ENCODE measurements around the gene HPSE.
"Not testable (repeated sequence)": the region's sequence is repeated elsewhere in the genome, so short reads cannot be mapped to it uniquely, and the experiment has no call there.

HPSE gene

DNA sequence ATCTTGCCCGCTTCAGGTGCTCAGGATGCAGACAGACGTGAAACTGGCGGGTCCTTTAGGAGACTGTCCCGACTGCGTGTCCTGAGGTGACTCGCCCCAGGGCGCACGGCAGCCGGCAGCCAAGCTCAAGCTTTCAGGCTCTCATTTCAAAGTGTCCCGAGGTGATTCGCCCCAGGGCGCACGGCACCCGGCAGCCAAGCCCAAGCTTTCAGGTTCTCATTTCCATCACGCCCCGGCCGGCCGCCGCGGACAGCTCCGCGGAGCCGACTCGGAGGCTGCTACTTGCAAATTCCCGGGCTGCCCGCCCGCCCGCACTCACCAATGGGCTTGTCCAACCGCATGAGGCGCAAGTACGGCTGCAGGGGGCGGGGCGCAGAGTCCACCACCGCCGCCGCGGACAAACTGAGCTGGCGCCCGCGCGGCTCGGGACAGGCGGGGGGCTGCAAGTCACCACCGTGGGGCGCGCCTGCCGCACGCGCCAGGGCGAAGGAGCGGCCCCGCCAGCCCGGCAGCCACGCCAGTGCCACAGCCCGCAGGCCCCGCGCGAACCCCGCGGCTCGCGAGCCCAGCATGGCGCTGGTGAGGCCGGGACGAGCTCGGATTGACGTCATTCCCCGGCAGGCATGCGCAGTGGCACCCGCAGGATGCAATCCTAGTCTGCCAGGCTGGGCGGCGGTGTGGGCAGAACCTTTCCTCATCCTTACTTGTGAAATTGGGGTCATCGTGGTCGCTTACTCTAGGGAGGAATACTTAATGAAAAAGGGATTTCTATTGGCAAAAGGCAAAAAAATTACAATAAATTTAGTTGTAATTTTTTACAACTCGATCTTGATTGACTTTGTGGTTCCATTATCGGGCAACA lies 50.2 kb downstream of the HPSE start, which contains the start of gene COQ2:
Gene COQ2, minus strand, starts transcription at position 606 of the 862 bp plus-strand sequence. Its CDS starts 34 bp downstream, at position 572.
- peak; percentile 91 for FAIRE-seq
- DNase-seq (ENCODE audit: low spot score), result peak; percentile 96

DNA sequence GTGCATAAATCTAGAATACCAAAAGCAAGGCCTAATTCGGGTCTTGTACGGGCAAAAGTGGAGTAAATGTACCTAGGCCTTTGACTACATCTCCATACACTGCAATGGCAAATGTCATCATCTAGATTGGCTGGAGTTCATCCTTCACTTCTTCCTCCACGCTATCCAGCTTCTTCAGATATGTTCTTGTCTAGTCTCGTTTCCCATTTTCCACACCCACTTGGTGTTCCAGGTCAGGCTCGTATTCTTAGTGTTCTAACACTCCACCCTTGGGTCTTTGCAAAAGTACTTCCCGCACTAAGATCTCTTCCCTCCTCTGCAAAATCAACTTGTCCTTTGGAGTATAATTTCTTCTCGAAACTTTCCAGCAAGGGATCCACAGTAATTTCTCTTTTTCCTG lies 51.5 kb downstream of the HPSE start:
- FAIRE-seq, result no peak
- no peak for DNase-seq (ENCODE audit: low spot score)

DNA sequence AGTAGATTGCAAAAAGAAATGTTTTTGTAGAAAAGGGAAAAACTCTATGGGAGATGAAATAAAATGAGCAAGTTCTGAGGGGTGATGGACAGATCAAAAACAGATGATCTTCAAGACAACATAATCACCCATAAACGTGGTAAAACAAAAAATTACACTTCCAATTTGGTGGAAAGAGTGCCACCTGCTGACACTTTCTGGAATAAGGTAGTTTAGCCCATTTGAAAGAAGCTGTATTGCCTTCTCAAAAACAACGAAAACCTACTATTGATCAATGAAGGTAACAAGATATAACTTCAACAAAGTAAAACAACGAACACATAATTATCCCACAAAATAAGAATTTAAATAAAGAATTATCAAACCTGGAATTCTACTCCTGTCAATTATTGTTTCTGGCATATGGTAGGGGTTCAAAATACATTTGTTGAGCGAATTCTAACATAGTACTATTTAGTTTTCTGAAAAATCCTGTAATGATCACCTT lies 52.6 kb downstream of the HPSE start:
- no peak for FAIRE-seq
- DNase-seq (ENCODE audit: low spot score), result peak; percentile 29

DNA sequence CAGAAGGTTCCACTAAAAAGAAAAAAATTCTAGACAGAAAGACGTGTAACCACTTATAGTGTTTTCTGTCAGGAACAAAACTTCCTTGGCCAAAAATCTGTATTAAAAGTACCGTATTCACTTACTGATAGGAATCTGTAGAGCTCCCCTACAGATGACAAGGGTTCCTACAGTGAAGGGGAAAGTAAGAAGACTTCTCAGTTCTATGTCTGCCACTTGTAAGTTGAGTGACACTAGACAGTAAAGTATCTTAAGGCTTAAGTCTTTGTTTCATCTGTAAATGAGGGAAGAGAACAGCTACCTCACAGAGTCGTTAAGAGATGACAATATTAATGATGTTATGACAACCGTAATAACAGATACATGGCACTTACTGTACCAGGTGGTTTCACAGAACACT lies 53.3 kb downstream of the HPSE start:
- DNase-seq (ENCODE audit: low spot score), result no peak
- FAIRE-seq, result no peak

DNA sequence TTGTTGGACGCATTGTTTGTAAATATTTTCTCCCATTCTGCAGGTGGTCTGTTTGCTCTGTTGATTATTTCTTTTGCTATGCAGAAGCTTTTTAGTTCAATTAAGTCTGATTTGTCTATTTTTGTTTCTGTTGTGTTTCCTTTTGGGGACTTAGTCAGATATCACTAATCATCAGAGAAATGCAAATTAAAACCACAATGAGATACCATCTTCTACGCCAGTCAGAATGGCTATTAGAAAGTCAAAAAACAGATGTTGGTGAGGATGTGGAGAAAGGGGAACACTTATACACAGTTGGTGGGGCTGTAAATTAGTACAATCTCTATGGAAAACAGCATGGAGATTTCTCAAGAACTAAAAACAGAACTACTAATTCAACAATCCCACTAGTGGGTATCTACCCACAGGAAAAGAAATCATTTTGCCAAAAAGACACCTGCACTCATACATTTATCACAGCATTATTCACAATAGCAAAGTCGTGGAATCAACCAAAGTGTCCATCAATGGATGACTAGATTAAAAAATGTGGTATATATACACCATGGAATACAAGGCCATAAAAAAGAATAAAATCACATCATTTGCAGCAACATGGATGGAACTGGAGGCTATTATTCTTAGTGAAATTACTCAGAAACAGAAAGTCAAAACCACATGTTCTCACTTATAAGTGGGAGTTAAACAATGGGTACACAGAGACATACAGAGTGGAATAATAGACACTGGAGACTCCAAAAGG lies 58.2 kb downstream of the HPSE start:
- DNase-seq (ENCODE audit: low spot score), result no peak
- no peak for FAIRE-seq

DNA sequence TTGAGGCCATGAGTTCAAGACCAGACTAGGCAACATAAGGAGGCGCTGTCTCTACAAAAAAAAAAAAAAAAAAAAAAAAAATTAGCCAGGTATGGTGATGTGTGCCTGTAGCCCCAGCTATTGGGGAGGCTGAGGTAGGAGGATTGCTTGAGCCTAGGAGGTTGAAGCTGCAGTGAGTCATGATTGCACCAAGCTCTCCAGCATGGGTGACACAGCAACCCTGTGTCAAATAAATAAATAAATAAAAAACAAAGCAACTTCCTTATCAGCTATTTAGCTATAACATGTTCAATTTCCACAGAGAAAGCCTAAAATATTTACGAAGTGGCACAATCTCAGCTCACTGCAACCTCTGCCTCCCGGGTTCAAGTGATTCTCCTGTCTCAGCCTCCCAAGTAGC lies 60.7 kb downstream of the HPSE start:
- not testable (repeated sequence) for FAIRE-seq; DNase-seq (ENCODE audit: low spot score)

DNA sequence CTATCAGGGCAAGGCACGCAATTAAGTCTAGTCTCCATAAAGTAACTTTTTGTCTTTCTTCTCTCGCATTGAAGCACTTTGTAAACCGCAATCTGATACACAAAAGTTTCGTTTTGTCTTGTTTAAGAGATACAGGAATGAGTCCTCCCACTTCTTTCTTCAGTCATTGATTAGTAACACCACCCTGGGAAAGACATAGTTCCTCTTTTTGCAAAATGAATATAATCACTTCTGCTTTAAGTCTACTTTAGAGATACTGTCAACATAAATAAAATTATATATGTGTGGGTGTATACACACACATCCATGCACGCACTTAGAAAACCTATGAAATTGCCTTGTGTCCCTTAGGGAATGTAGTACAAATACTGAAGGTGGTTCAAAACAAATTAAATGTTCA lies 61.7 kb downstream of the HPSE start:
- no peak for FAIRE-seq
- DNase-seq (ENCODE audit: low spot score), result no peak

DNA sequence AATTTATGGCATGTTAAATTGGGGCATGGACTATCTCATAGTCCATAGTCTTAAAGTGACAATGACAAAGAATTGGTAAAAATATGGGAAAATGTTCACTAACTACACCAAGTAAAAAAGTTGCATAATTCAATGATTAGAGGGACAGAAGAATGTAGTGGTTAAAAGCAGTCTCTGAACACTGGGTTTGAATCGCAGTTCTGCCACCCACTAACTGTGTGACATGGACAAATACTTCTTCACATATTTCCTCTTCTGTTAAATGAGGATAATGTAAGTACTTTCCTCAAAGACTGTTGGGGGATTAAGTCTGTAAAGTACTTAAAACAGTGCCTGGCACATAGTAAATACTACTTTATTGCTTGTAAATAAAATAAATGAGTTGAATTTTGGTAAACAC lies 65.4 kb downstream of the HPSE start:
- FAIRE-seq, result no peak
- DNase-seq (ENCODE audit: low spot score), result no peak

DNA sequence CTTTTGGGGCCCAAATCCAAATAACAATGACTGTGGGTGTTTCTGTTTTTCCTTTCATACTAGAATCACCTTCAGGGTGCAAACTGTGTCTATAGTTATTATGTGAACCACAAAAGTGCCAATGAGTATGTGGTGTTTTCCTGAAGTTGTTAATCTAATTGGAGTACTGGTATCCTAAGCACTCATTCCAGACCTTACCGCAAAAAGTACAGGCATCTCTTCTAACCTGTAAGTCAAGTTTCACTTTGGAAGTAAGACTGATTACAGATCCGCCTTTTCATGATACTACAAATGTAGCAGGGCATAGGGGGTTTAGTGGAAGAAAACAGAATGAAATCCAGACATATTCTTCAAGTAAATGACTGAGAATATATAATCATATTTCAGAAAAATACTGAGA lies 66.2 kb downstream of the HPSE start:
- DNase-seq (ENCODE audit: low spot score), result no peak
- FAIRE-seq, result no peak

DNA sequence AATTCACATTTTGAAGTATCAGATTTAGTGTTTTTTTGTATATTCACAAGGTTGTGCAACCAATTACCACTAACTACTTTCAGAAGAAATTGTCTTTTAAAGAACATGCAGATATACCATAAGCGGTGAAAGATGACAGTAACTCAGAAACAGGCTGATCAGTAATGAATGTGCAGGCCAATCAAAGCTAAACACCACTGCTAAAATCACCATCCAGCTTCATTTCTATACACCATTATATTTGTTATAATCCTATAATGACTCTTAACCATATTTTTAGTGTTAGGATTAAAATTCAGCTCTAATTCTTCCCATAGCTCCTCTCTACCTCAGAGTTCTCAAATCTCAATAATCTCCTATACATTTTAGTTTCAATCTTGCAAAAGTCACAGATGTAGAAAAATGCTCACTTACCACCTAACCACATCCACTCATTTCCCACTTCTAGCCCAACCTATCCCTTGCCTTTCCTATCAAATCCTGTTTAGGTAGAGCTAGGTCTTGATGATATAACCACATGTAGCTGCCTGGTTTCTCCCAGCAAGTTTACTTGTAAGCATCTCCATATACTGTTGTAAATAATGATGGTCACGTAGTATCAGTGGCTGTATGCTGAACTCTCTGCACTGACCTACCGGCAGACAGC lies 66.7 kb downstream of the HPSE start:
- no peak for FAIRE-seq
- no peak for DNase-seq (ENCODE audit: low spot score)

DNA sequence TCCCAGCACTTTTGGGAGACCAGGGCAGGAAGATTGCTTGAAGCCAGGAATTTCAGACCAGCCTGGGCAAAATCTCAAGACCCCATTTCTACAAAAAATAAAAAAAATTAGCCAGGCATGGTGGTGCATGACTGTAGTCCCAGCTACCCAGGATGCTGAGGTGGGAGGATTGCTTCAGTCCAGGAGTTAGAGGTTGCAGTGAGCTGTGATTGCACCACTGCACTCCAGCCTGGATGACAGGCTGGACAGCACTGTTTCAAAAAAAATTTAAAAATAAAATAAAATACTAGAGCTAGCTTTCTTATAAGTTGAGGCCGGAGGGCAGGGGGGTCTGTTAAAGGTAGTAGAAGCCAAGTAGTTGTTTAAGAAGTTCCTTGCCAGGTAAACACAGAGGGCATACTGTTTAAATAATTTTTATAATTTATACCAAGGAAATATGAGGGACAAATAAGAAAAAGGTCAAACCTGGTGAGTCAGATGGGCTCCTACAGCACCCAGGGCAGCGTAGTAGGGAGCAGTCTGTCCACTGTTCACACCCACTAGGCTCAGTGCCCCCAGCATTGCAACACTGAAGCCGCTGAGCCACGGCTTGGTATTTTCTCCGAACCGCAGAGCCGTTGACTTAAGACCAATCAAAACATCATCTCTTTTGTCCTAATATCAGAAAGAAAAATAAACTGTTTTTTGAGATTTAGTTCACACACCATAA lies 67.4 kb downstream of the HPSE start:
- FAIRE-seq, result no peak
- DNase-seq (ENCODE audit: low spot score), result peak; percentile 27

DNA sequence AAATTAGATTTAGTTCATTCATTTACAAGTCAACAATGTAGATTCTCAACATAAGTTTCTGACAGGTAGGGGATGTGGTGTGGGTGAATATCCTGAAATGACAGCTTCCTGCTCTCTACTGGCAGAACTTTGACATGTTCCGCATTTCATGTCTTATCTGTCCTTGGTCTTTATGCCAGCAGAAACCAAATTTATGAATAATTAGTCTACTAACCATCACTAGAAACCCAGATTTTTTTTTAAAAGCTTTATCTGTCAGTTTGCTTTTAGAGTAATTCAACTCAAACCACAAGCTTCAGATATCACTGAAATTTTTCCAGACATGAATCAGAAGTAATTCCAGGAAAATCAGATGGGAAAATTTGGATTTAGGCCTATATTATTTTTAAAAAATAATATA lies 68.0 kb downstream of the HPSE start:
- DNase-seq (ENCODE audit: low spot score) (no peak), FAIRE-seq (no peak)

DNA sequence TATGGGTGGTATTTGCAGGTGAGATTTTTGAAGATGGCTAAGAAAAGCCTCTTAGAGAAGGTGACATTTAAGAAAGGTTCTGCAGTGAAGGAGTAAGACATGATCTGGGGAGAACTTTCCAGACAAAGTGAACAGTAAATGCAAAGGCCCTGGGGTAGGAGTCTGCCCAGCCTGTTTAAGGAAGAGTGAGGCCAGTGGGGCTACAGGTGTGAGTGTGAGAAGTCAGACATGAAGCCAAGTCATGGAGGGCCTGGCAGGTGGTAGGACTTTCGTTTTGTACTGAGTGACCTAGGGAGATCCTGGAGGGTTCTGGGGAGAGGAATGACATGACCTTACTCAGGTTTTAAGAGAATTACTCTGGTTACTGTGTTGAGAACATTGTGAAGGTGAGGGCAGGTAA lies 71.5 kb downstream of the HPSE start:
- no peak for FAIRE-seq
- no peak for DNase-seq (ENCODE audit: low spot score)

DNA sequence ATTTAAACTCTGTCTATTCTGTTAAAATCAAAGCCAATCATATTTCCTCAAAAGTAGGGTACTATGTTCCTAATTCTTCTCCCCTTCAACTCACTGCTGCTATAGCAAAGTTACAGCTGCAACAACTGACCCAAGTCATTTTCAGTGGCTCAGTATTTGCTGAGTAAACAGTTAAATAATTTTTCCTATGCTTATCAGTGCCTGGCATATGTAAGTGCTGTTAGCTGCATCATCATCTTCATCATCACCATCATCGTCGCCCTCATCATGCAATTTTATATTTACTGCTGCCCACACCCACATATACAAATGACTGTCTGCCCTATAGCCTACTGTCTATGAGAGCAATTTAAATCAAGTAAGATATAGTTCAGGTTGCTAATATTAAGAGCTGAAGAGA lies 72.0 kb downstream of the HPSE start:
- no peak for FAIRE-seq
- DNase-seq (ENCODE audit: low spot score), result no peak

DNA sequence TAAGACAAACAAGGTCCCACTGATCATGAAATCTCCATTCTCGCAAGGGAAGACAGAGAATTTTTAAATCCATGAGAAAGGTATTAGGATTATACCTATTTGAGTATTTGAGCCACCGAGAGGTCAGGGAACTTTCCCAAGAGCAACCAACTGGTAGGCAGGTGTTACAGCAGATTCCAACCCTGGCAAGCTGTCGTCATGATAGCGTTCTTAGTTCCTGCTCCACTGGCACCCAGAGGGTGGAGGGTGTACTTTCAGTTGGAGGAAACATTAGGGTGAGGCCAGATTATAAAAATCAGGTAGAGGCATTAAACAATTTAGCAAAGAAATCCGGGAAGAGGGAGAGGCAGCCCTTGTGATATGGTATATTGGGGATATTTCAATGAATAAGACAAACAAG lies 73.3 kb downstream of the HPSE start:
- FAIRE-seq (no peak), DNase-seq (ENCODE audit: low spot score) (no peak)

DNA sequence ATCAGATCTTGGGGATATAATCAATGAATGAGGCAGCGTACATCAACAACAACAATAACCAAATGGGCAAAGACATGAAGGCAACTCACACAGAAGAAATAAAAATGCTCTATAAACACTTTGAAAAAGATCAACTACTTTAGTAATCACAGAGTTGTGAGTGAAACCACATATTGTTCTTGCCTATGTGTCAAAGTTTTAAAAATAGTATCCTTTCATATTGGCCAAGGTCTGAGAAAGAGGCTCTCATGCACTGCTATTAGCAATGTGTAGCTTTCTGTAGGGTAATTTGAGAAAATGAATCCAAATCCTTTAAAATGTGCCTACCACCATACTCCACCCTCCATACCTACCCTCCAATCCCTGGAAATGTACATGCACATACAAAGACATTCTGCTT lies 75.1 kb downstream of the HPSE start:
- no peak for DNase-seq (ENCODE audit: low spot score)
- FAIRE-seq, result no peak

DNA sequence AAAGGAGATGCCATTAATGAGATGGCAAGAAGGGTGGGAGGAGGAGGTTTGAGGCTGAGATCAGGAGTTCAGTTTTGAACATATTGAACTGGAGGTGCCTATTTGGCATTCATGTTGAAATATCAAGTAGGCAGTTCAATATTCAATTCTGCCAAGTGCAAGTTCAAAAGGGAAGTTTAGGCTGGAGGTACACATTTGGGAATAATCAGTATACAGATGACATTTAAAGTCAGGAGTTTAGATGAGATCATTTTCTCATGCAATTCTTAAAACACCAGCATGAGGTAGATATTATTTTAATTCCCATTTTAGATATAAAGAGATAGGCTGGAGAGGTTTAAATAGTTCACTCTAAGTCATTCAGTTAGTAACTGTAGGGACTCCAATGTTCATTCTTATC lies 76.2 kb downstream of the HPSE start:
- DNase-seq (ENCODE audit: low spot score) (no peak), FAIRE-seq (no peak)

DNA sequence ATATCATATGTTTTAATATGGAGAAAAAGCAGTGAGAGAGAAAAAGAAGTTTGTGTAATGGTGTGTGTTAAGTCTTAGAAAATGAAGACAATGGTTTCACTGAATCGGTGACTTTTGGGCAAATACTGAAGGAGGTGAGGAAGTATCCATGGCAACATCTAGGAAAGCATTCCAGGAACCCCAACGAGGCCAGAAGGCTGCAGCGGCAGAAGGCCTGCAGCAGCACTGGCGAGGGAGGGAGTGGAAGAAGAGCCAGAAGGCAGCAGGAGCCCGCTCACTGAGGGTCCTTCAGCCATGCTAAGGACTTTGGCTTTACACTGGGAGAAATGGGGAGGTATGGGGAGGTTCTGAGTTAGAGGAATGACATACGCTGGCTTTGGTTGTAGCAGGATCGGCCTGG lies 76.8 kb downstream of the HPSE start:
- peak; percentile 65 for FAIRE-seq
- DNase-seq (ENCODE audit: low spot score), result no peak

DNA sequence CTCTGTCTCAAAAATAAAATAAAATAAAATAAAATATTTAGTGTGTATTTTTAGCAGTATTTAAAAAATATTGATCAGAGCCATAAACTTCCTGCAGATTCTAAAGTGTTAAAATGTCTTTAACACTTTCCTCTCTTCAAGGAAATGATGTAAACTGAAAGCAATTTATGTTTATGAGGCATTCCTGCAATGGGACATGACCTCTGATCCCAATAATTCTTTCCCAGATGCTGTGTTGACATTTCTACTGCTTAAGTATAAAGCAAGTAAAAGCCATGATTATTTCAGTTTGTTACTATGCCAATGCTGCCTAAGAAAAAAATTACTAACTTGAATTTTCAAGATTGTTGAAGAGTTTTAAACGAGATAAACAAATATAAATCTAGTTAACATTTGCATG lies 79.1 kb downstream of the HPSE start:
- FAIRE-seq, result no peak
- DNase-seq (ENCODE audit: low spot score), result peak; percentile 55

DNA sequence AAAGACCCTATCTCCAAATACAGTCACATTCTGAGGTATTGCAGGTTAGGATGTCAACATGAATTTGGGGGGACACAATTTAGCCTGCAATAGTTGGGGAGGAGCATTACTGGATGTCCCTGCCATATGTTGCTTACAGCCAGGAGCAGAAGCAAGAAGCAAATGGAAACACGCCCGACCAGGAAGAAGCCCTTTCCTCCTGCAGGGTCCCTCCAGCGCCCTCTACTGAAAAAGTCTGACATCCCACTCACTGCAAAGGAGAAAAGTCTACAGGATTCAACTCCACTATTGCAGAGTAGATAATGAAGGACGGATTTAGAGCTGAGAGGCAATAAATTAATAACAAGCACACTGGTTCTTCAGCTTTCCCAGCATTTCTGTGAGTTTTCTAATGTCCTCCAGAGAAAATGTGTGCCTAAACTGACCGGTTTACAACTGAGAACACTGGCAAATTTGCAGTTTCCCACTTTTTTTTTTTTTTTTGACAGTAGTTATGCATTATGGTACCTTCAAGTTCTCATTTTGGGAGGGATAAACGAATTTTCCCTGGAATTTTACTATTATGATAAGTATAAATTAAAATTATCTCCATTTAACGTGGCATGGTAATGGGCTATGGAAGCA lies 81.8 kb downstream of the HPSE start:
- peak; percentile 33 for DNase-seq (ENCODE audit: low spot score)

DNA sequence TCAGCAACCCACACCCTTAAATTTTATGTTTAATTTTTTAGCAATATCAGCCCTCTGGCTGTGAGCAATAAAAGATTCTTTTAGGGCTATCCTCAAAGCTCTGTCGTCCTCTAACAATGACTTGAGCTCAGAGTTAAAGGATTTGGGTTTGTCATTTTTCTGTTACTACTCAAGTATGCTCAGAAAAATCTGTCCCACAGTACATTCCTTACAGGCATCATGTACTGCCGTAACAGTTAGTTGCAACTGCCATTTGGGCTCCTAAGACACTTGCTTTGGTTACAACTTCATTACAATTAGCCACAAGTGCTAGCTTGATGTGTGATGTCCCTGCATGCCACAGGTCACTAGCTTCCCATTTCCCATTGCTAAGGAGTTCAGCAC lies 83.2 kb downstream of the HPSE start:
- DNase-seq (ENCODE audit: low spot score), result no peak
- no peak for FAIRE-seq

More for the DNA sequence above, 81.8 kb downstream of the HPSE start:
- FAIRE-seq, result no peak

All from urothelium cell line (cell line).